OCI-M1 (cell line): Measurements from ENCODE around the gene DCC.

ENCODE experiments used
- DNase-seq: peaks from one replicate; lab custom pipeline; 2025; lab: John Stamatoyannopoulos, UW

The DCC gene

DNA sequence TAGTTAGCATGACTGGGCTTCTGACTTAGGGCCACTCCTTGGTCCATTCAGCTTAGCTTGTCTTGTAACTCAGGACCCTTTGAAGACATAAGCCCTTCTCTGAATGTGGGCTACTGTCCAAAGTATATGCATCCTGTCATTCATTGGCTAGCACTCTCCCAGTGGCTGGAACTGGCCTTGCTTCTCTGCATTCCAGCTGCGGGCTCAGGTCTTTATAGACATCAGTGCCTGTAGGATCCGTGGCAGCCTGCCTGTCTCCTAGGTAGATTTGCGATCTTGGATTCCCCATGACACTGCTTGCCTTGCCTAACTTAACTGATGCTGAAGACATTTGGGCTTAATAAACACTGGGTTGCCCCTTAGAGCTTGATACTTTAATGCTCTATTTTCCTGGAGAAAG, 170.1 kb downstream of the DCC start:
- DNase-seq = no peak

DNA sequence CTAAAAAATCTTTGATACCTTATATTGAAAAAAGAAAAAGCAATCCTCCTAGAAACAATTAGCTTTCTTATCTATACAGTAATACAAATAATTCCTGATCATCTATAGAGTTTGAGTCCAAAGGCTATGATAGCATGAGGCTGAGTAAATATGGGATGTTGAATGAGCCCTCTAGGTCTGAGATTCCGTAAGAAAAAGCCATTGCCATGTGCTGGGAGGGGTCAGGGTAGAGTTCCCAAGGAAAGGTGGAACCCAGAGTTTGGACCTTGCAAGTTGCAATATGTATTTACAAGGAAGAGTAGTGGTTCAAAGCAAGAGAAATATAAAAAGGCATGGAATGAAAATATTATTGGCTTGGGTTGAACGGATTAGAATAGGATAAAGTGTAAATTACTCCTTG, 178.1 kb downstream of the DCC start:
- no peak for DNase-seq

DNA sequence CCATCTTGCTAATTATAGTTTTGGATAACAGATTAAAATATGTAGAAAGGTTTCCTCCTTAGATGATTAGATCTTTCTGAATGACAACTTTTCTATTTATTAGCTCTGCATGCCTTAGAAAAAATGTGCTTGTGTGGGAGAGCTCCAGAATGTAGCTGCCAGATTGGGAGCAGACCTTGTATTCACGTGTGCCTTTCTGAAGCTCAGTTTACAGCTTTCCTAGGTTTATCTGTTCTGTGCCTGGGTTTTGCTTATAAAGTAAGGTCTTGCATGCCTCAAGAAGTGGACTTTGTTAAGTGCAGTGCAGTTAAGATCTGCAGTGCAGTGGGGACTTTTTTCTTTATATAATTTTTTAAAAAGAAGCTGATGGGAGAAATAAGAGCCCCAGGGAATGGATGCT, 179.0 kb downstream of the DCC start:
- no peak for DNase-seq

DNA sequence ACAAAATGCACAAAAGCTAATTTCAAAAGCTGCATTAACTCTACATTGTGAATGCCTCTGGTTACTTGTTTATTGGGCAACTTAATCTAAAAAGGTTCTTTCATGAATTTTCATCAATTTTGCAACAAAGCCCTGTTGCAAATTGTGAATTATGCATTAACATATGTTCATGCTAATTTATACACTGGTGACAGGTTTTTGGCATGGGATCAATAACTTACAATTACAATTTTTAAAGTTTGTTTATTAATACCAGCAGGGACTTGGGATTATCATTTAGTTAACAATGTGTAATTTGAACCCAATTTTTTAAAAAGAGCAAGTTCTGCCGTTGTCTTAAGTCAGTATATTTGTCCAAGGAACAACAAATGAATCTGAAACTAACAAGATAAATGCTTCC, 183.6 kb downstream of the DCC start:
- no peak for DNase-seq

DNA sequence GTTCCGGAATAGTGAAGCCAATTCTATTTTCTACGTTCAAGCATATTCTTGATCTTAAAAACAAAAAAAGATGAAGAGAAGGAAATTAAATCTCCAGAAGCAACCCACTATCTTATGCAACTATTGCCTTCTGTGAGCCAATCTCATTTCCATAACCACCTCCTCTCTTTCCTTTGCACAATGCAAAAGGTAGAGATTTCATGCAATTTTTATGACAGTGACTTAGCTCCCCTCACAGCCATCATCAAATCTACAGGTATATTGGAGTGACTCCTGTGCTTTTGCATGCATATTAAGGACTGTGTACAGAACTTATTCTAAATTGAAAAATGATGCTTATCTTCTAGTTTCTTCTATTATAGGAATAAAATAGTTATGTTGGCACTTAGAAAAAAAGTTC, 191.8 kb downstream of the DCC start:
- DNase-seq = peak; percentile 8

DNA sequence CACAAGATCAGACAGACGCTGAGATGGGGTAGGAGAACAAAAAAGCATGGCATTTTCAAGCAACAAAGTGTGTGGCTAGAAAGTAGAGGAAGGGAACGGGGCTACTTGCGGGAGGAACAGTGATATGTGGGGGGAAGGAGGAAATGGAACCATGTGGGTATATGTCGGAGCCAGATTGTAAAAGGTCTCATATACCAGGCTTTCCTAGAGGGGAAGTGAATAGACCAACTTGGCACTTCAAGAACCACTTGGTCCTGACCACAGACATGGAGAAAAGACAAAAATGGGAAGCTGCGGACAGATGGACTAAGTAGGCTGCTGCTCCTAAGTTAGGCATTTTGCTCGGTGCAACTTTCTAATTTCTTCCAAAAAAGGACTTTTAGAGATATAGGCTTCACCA, 196.0 kb downstream of the DCC start:
- DNase-seq = peak; percentile 44

DNA sequence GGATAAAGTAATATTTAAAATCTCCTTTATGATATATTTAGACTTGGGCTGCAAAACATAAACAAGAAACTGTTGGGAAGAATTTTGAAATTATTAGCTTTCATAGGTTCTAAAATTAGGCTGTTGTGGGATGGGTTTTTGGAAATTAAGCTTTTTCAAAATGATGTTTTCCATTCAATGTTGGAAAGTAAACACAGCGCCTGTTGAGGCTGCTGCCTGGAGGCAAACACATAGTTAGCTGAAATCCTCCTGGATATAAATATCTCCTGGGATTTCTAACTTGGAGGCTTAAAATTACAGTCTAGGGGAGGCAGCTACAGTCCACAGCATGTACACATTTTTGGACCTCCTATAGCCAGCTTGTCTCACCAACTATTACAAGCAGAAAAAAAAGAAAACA, 197.3 kb downstream of the DCC start:
- DNase-seq = no peak

DNA sequence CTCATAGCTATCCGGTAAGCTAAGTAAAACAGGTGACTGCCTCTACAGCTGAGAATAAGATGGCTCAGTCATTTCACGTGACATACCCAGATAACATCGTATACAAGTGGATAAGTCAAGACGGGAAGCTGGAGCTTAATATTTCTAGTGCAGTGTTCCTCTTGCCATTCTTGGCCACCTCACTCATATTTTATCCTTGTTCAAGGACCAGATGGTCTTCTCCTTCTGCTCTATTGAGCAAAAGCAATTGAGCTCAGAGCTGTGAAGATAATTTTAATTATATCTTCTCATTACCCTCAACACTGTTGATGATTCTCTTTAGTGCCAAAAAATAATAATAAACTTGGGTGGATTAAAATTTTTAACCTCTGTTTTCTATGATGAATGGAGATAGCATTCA, 201.1 kb downstream of the DCC start:
- DNase-seq = no peak

DNA sequence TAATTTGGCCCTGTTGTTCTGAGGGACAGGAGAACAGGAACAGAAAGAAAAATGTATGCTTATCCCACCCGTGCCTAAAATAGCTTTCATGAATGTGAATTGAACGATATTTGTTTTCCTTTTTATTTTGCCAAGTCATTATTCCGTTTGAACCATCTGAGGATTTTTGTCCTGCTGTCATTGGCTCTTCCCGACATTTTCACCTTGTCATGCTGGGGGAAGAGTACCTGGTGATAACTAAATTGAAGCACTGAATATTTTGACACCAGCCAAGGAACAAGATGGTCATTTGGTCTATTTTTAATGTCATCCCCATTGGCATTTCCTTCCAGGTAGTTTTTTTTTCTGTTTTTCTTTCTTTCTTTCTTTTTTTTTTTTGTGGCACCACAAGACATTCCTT, 204.1 kb downstream of the DCC start:
- DNase-seq = no peak

DNA sequence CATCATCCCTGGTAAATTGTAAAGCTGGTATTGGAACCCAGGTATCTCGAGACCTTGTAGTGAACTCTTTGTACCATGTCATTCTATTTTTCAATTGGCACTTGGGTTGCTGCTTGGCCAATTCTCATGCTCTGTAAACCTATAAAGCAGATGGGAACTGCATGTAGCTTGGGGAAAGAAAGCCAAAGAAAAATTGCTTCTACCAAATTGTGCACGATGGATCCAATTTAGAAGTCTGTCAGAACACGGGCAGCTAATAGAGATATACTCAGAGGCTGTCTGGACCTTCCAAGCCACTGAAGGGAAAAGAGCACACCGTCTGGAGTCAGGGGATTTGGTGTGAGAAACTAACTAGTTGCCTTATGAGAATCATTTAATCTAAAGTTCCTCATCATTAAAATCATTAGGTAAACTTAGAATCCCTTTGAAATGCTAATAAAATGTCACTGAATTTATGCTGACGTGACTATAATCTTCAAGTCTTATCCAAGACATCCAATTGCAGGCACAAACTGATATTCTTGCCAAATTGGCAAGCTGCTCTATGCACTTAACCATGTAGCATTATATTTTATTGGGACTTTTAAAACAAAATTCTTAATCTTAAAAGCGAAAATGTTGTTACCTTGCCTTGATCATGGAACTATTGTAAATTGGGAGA, 206.8 kb downstream of the DCC start:
- no peak for DNase-seq

DNA sequence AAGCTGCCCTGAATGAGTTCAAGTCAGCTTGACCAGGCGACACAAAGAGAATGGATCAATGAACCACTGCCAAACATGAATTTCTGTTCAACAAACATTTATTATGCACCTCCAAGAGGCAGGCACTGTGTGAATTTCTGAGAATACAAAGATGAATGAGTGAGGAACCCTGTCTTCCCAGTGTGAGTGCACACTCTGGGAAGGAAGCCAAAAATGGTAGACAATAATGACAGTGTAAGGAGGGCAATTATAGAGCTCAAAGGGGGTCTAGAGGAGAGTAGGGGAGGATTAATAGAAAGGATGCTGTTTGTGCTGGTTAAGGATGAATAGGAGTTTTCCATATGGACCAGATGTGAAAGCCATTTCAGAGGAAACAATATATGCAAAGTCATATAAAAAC, 213.4 kb downstream of the DCC start:
- DNase-seq = no peak

DNA sequence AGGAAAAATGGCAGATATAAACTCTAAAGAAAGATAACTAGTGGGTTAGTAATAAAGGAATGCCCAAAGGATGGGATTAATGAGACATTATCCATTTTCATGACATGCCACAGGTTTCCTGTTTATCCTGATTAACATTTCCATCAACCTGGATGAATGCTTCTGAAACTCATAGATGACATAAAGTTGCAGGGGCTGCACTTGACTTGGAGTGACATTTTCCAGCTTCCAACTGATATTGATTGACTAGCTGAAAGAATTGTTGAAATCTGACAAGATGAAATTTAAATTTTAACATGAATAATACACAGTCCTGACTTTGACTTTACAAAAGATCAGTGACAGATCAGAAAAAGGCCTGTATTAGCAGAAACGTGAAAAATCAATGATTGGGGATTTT, 214.2 kb downstream of the DCC start:
- DNase-seq = no peak

DNA sequence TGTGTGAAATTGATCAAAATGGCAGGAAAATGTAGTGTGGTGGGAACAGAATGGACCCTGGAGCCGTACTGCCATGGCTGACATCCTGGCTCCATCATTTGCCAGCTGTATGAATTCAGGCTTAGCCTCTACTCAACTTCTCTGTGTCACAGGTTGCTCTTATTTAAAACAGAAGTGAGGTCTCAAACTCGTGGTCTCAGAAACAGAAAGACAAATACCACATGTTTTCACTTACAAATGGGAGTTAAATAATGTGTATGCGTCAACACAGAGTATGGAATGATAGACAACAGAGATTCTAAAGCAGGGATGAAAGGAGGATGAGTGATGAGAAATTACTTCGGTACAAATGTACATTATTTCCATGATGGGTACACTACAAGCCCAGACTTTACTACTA, 227.4 kb downstream of the DCC start:
- DNase-seq = no peak

DNA sequence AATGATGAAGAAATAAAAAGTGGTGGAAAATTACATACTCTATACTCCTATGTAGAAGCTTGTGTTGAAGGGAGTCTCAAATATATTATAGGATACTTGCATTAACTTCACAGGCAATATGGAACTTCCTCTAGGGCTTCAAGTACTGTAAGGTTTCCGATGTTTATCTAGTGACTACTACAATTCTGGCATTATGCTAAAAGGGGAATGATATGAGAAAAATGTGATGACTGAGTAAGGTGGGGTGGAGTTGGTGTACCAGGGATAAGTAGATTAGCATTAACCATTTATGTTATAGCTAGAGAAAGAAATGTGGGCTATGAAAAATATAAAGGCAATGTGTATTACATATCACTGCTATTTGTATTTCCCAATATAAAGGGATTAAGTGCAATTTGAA, 229.5 kb downstream of the DCC start:
- DNase-seq = no peak

DNA sequence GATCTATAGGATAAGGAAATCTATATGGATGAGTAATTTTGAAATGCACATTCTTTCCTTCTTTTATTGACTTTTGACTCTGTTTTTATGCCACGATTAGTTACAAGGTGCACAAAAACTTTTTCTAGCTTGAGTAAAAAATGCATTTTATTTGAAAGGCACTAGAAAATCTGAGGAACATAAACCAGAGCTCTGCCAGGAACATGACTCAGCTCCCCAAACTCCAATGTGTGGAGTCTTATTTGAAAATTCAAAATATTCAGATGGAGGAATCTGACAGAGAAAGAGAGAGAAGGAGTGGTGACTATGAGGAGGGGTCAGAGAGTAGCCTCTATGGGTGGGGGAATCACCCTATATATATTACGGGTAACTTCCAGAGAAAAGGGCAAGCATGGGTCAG, 231.0 kb downstream of the DCC start:
- DNase-seq = no peak

DNA sequence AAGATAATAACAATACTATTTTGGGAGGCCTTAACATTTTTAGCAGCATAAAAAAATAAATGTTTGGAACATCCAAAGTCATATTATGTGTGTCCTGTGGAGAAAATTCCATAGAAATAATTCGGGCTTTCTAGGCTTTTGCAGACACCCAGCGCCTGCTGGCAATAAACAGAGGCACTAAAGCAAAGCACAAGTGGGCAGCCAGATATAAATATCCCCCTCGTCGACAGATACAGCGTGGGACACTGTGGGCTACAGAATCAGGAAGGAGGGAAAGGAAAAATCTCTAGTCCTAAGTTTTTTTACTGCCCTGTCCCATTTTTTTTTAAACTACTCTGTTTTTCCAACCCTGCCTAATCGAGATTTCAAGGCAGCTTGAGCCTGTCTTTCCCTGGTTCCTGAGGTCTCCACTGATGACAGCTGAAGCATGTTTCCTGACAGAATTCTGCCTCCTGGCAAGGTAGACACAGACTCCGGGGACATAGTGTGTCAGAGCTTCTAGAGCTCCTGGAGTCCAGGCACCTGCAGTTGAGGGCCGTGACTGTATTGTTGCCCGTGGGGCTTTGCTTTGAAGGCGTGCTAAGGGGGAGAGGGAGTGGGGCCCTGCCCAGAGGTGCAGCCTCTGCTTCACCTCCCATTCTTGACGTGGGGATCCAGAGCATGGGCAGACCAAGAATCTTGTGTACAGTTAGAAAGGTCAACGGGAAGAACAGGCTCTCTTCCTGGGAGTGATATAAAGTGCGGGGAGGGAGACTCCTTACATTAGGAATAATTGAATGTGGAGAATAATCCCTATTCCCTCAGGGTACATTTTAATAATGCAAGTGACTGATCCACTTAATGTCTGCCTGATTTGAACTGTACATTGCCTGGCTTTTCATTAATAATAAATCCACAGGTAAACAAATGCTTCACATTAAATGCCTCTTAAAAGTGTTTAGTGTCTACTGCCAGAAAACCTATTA, 232.3 kb downstream of the DCC start:
- no peak for DNase-seq

DNA sequence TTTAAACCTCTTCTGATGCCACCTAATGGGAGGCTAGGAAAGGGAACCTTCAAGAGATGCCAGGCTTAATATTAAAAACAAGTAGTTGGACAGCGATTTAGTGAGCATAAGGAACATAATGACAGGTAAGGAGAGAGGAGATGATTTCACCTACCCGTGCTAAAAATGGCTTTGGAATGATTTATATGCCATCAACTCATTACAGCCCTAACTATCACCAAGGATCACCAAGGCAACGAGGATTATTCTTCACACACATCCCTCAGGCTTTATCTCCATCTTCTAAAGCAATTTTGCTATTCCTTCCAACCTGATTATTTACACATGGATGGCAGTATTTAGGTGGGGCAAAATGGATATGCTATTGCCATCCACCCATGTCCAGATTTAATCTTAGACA, 237.8 kb downstream of the DCC start:
- DNase-seq = no peak

DNA sequence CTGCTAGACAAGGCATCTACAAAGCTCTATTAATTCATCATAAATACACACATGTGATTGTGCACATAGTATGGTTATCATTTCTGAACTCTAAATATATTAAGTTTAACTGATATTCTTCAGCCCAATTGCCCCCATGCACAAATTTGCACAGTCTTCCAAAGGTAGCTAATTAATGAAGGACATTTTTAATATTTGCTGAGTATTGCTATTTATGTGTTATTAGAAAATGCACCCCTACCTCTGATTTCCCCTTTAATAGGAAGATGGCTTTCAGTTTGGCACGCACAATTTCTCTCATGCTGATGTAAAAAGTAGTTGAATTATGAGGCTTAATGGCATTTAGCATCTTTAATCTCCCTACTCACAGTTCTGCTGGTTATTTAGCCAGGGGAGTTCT, 242.1 kb downstream of the DCC start:
- no peak for DNase-seq

DNA sequence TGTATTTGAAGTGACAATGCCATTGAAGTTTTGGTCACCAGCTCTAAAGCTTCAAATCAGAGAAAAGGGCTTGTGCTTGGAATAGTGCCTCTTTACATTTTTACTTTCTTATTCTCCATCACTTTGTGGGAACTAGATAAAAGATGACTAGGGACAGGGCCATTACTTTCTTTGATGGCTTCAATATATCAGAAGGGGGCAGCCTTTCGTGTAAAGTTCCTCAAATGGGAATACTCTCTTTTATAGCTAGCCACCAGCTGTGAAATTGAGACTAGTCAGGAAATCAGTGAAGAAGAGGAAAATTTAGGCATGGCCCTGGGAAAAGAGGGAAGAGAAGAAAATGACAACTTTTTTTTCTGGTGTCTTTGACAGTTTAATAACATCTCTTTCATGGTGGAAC, 242.5 kb downstream of the DCC start:
- DNase-seq = peak; percentile 17

DNA sequence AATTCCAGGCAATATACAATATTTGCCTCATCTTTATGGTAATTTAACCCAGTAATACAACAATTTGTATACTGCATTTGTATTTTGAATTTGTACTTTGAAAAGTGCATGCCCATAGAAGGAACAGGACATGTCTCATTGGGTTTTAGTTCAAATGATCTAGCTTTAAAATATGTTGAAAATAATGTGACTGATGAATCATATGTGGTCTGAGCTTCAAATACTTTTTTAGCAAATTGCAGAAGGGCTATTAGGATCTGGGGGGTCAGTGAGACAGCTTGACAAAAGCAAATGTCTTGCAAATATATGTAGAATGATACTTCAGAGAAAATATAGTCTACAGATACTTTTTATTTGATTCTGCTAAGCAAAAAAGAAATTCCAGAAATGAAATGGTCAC, 248.9 kb downstream of the DCC start:
- DNase-seq = no peak

DNA sequence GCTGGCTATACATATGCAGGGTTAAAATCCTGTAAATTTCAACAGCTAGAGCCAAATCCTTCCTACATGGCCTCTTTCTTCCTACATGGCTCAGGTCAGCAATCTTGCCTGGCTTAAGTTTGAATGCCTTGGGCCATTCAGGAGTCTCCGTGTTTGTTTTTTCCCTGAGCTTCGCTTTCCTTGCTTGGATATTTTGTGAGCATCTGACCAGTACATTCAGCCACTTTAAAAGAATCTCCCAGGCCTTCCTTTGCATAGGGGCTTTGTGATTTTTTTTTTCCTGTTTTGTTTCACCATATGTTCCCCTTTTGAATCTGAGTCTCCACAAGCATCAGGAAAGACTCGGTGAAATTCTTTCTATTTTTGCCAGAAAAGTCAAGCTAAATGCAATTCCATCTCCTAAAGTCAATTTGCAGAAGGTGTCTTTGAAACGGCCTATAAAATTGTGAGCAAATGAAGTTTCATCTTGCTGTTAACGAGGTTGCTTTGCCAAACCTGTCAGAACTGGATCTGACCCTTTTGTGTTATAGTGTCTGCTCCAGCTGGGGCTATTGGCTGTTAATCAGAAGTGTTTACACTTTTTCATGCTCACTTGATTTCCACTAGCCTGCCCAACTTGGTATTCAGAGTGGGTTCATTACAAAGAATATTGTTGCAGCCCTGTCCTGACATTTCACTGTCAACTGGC, 256.9 kb downstream of the DCC start:
- no peak for DNase-seq

DNA sequence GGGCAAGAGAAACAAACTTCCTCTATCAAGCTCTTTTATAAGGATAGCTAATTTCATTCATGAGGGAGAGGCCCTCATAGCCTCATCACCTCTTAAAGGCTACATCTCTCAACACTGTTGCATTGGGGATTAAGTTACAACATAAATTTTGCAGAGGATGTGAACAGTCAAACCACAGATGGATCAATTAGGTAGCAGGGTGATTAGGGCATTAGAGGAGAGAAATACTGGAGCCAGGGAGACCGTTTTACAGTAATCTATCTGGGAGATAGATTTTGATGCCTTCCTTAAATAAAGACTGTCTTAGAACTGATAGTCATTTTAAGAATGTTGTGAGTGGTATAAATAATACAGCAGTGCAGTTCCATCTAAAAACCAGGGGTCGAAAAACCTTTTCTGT, 258.9 kb downstream of the DCC start:
- DNase-seq = no peak

DNA sequence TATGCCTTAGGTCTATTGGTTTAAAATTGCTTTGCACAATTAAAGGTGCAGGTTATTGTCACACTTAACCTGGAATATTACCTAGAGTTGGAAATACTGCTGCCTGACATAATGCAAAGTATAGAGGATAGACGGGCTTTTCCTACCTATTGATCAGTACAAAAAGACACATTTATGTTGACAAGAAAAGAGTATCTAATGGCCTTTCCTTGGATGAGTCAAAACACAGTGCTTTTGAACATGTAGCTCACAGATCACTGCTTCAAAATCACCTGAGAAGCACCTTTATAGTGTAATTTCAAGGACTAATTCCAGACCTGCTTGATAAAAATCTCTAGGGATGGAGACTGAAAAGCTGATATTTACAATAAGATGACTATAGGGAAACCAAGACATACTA, 262.8 kb downstream of the DCC start:
- DNase-seq = no peak
